ACHN (cell line): ENCODE data around the gene CYSRT1.
"Not testable (repeated sequence)": the region's sequence is repeated elsewhere in the genome, so short reads cannot be mapped to it uniquely, and the experiment has no call there.

Experiments used
- DNase-seq: peaks from one replicate; pipeline ENCODE4 v3.0.0-alpha.2; 2015
- in situ Hi-C: cut with HindIII; loops from 2 replicates; pipeline ENCODE4 v1.10.0; 2017; ENCODE audit warnings: low sequenced_read_pairs, low pct_ligation_motif_present, low pct_unique_long_range_greater_than_20kb

The CYSRT1 gene

DNA sequence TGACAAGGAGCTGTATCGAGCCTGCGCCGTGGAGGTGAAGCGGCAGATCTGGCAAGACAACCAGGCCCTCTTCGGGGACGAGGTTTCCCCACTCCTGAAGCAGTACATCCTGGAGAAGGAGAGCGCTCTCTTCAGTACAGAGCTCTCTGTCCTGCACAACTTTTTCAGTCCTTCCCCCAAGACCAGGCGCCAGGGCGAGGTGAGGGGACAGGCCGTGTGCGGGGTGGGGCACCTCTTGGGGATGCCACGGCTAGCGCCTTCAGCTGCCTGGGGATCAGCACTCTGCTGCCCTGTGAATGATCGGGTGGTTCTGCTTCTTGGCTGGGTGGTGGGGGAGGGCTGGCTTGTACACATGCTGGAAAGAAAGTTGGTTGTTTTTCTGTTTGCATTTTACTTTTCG is 31.9 kb downstream of the CYSRT1 start:
- no peak for DNase-seq
- in situ Hi-C loops = no loop called here

DNA sequence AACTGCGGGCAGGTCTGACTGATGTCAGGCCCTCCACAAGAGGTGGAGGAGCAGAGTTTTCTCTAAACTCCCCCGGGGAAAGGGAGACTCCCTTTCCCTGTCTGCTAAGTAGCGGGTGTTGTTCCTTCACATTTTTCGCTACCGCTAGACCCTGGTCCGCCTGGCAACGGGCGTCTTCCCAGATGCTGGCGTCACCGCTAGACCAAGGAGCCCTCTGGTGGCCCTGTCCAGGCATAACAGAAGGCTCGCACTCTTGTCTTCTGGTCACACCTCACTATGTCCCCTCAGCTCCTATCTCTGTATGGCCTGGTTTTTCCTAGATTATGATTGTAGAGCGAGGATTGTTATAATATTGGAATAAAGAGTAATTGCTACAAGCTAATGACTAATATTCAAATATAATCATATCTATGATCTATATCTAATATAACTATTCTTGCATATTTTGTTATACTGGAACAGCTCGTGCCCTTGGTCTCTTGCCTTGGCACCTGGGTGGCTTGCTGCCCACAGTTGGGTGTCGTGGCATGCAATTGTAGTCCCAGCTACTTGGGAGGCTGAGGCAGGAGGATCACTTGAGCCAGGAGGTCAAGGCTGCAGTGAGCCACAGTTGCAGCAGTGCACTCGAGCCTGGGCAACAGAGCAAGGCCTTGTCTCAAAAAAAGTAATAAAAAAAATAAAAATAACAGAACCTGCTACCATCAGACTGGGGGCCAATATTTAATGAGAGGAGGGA is 37.4 kb downstream of the CYSRT1 start:
- DNase-seq, in situ Hi-C loops: not testable (repeated sequence)

DNA sequence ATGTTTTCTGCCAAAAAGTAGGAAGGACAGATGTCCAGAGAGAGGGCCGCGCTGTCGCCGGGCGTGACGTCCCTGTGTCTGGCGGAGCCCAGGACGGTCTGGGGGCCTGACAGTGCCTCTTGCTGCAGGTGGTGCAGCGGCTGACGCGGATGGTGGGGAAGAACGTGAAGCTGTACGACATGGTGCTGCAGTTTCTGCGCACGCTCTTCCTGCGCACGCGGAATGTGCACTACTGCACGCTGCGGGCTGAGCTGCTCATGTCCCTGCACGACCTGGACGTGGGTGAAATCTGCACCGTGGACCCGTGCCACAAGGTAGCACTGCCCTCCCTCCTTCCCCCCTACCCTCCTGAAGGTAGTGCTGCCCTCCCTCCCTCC is 37.9 kb downstream of the CYSRT1 start:
- DNase-seq = no peak
- in situ Hi-C loops = no loop called here

DNA sequence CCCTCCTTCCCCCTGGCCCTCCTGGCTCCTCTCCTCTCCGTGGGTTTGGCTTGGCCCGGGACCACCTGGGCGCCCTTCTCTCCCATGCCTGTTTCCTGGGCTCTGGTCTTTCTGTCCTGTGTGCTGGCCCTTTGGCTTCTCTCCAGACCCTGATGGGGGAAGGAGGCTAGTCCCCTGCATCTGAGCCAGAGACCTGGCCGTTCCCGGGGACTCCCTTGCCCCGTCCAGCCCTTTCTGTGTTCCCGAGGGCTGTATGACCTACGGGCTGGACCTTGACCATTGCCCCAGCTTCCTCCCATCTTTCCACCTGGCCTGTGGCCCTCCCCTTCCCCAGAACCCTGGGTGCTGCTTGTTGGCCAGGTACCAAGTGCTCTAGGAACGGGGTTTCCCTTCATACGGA is 38.5 kb downstream of the CYSRT1 start:
- in situ Hi-C loops = no loop called here

DNA sequence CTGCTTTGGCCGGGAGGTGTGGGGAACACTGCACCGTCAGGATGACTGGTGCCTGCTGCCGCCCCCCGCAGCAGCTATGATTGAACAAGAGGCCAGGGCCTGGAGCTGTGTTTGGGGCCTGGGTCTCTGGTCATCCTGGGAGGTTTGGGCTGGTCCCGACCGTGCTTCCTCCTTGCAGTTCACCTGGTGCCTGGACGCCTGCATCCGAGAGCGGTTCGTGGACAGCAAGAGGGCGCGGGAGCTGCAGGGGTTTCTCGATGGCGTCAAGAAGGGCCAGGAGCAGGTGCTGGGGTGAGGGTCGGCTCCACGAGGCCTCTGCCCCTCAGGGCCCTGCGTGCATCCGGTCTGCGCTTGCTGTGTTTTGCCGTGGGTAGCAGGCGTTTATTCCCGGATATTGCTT is 39.1 kb downstream of the CYSRT1 start:
- in situ Hi-C loops = no loop called here
- no peak for DNase-seq

More for the DNA sequence above, 38.5 kb downstream of the CYSRT1 start:
- DNase-seq = no peak

DNA sequence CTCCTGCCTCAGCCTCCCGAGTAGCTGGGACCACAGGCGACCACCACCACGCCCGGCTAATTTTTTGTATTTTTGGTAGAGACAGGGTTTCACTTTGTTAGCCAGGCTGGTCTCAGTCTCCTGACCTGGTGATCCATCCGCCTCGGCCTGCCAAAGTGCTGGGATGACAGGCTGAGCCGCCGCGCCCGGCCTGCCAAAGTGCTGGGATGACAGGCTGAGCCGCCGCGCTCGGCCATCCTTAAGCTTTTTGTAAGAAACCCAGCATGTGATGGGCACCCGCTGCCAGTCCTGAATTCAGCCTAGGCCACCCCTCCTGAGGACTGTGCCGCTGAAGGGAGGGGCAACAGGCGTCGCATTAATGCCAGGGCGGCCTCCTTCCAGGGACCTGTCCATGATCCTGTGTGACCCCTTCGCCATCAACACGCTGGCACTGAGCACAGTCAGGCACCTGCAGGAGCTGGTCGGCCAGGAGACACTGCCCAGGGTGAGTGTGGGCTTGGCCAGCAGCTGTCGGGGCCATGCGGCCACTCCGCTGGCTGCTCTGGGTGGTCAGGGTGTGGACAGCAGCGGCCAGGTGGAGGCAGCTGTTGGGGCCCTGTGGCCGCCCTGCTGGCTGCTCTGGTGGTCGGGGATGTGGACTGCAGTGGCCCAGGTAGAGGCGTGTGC is 40.7 kb downstream of the CYSRT1 start:
- no peak for DNase-seq
- in situ Hi-C loops = no loop called here

DNA sequence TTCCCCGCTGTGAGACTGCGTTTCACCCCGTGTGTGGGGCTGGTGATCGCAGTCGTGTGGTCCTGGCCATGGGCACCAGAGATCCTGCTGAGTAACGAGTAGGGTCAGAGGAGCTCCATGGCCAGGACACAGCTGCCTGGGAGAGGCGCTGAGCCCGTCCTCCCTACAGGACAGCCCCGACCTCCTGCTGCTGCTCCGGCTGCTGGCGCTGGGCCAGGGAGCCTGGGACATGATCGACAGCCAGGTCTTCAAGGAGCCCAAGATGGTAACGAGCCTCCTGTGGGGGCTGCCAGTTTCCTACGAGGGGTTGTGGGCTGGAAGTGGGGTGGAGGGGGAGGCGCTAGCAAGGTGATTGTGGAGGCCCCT is 41.2 kb downstream of the CYSRT1 start:
- DNase-seq = no peak
- in situ Hi-C loops = no loop called here

DNA sequence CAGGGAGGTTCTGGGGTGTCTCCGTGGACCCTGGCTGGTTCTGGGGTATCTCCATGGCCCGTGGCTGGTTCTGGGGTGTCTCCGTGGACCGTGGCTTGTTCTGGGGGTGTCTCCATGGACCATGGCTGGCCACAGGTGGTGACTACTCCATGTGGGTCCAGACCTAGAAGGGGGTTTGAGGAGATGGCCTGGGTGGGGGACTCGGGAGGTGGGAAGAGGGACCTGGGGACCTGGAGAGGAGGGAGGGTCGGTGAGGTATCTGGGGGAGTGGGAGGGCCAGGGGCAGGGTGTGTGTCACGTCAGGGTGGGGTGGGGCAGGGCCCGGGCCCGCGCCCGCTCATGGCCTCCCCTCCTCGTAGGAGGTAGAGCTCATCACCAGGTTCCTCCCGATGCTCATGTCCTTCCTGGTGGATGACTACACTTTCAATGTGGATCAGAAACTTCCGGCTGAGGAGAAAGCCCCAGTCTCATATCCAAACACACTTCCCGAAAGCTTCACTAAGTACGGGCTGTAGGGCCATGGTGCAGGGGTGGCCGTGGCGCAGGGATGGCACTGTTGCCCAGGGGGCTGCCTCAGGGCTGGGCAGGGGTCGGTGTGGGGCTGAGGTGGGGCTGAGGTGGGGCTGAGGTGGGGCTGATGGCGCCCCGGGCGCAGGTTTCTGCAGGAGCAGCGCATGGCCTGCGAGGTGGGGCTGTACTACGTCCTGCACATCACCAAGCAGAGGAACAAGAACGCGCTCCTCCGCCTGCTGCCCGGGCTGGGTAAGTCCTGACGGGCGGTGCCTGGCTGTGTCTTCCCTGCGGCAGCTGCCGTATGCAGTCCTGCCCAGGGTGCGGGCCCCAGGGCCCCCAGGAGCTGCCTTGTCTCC is 41.8 kb downstream of the CYSRT1 start:
- DNase-seq = no peak
- in situ Hi-C loops = no loop called here

DNA sequence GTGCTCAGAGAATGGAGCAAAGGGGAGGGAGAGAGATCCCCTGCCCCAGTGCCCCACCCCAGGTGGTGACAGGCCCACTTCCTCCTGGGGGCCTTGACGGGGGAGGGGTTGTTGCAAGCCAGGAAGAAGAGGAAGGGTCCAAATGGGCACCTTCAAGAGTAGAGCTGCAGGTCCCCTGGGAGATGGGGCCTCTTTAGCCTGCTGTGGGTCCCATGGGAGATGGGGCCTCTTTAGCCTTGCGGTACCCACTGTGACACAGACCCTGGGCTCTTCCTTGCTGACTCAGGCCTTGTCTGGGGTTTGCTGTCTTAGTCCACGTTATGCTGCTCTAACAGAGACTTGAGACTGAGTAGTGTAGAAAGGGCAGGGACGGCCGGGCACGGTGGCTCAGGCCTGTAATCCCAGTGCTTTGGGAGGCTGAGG is 43.0 kb downstream of the CYSRT1 start:
- DNase-seq = no peak
- in situ Hi-C loops = no loop called here

DNA sequence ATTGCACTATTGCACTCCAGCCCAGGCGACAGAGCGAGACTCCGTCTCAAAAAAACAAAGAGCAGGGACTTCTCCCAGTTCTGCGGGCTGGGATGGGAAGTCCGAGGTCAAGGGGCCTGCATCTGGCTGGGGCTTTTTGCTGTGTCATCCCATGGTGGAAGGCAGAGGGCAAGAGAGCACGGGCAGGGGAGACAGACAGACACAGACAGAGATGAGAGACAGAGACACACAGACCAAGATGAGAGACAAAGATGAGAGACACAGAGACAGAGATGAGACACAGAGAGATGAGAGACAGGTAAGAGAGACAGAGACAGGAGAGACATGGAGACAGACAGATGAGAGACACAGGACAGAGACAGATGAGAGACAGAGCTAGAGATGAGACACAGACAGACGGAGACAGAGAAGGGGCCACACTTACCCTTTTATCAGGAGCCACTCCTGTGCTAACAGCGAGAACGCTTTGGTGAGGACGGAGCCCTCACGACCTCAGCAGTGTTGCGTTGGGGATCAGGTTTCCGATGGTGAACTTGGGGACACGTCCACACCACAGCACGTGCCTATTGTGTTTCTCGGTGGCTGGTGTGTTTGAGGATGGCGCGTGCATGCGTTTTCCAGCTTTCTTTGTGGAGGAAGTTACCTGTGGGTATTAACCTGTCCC is 43.7 kb downstream of the CYSRT1 start:
- DNase-seq = no peak
- in situ Hi-C loops = no loop called here

DNA sequence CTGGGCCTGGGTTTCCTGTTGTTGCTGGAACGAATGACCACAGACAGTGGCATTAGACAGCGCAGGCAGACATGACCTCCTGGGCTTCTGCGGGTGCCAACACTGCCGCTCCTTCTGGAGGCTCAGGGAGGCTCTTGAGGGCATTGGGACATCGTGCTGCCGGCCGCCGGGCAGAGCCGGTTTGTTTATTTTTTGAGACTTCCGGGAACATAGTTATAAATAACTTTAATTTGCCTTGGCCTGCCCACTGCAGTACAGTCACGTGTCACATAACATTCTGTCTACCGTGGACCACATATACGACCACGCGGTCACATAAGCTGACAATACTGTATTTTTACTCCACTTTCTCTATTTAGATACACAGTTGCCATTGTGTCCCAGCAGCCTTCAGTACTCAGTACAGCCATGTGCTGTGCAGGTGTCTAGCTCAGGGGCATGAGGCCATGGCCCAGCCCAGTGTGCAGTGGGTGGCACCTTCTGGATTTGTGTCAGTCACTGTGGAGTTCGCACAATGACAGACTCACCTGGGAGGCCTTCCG is 44.3 kb downstream of the CYSRT1 start:
- in situ Hi-C loops = no loop called here
- no peak for DNase-seq

DNA sequence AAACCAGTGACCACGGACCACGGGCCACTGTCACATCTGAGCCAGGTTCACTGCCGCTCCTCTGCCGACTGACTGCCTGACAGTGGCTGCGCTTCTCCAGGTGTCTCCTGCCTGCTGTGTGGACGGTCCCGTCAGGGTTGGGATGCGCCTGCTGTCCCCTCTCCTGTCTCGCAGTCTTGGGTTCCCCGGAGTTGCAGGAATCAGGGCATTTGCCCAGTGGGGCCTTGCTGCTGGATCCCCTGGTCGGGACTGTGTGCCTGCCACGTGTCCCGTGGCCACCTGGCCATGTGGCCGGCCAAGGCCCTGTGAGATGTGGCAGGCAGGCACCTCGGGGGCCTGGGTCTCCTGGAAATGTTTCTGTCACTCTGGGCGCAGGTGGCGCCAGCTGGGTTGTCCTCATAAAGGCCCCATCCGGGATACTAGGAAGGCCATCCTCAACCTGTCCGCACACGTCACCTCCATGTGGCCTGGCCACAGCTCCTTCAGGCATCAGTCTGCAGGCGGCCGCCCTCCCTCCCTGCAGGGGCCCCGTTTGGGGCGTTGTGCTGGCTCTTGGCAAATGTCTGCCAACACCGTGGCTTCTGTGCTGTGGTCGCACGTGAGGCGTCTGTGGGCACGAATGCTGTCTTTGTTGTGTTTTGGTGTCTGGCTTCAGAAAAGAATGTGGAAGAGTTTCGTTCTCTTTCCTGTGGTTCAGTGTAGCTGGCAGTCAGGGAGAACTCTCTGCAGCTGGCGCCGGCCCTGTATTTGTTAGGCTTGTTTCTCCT is 46.1 kb downstream of the CYSRT1 start:
- DNase-seq = no peak
- in situ Hi-C loops = no loop called here

DNA sequence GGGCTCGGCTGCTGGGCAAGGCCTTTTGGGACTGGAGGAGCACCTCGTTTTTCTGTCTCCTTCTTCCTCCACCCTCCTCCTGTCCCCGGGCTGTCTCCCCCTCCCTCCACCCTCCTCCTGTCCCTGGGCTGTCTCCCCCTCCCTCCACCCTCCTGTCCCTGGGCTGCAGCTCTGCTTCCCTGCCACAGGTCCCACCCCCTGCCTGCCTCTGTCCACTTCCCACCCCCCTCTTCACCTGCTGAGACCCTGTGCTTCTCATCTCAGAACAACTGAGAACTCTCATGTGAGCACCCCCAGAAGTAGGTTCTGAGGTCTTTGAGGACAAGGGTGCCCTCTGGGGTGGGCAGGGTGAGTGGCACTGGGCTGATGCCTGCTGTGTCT is 46.7 kb downstream of the CYSRT1 start:
- no peak for DNase-seq
- in situ Hi-C loops = no loop called here

DNA sequence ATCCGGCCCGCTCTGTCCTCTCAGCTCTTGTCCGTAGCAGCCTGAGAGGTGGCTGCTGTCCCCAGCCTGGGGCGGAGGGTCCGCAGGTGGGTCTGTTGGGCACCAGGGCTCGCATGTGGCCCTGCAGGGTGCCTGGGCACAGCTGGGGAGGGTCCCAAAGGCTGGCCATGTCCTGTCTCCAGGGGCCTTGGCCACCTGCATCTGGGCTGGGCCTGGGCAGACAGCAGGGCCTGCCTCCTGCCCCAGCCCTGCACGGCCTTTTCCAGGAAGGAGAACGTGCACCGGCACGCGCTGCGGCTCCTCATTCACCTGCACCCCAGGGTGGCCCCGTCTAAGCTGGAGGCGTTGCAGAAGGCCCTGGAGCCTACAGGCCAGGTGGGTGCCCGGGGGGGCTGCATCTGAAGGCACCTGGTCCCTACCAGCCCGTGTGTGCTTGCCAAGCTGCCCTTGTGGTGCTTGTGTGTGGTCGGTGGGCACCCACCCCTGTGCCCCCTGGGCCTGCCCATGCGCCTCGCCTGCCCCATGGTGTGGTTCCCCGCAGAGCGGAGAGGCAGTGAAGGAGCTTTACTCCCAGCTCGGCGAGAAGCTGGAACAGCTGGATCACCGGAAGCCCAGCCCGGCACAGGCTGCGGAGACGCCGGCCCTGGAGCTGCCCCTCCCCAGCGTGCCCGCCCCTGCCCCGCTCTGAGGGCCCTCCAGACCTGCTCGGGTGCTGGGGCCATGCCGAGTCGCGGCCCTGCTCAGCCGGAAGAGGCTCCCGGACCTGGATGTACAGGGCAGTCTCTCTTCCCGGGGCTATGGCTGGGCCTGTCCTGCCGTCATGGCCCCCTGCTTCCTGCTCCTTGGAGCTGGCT is 47.5 kb downstream of the CYSRT1 start:
- in situ Hi-C loops = no loop called here
- no peak for DNase-seq

DNA sequence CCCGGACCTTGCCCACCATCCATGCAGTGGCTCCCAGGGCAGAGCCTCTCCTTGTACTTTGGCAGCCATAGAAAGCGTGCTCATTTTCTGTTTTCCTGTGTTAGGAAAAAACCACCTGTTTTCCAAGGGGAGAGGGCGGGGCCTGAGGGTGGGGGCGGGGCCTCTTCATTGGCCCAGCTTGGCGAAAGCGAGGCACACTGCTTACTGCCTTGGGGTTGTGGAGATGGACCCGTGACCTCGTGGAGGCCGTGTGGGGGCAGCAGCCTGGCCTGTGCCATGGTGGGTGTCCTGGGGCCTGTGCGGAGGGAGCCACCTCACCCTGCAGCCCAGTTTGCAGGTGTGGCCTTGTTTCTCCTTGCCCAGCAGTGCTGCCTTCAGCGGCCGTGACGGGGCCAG is 48.1 kb downstream of the CYSRT1 start:
- in situ Hi-C loops = no loop called here
- no peak for DNase-seq

DNA sequence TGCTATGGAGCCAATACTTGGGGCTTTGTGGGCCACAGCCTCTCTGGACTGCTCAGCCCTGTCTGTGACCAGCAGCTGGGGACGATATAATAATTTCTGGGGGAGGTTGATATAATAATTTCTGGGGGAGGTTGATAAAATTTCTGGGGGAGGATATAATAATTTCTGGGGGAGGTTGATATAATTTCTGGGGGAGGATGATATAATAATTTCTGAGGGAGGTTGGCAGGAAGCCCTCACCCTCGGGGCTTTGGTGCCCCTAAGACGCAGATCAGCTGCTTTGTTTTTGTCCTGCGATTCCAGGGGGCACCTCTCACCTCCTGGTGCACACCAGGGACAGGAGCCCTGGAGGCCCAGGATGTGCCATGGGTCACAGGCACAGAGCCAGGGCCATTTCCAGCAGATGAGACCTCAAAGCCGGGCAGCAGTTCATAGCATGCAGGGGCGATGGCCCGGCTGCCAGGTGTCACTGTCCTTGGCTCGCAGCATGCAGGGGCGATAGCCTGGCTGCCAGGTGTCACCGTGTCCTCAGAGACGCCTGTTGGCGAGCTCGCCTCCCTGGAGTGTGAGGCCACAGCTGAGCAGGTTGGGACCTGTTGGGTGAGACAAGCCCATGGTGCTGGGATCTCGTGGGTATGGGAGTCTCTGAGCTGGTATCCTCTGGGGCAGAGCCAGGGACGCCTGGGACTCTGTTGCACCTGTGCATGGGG is 48.8 kb downstream of the CYSRT1 start:
- no peak for DNase-seq
- in situ Hi-C loops = no loop called here

DNA sequence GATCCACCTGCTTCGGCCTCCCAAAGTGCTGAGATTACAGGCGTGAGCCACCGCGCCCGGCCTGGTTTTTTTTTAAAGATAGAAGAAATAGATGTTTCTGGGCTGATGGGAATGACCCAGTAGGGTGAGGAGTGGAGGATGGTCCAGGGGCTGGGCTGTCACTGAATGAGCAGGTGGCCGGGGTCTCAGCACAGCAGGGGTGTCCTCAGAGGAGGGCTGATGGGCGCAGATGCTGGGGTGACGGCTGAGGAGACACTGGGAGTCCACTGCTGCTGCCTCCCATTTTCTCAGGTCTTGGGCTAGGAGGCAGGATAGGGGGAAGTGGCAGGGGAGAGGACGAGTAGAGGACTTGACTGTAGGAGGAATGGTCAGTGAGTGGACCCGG is 50.2 kb downstream of the CYSRT1 start:
- in situ Hi-C loops = no loop called here
- DNase-seq = no peak
